ENCODE data around the gene ZNF593. TPM values are rescaled to one million over a fixed set of nuclear protein-coding genes. Genes with fewer than 3 reads are reported as not detected.

Gene ZNF593
- total RNA-seq, 1 donor from 2014 or later, result 18.0 TPM

DNA sequence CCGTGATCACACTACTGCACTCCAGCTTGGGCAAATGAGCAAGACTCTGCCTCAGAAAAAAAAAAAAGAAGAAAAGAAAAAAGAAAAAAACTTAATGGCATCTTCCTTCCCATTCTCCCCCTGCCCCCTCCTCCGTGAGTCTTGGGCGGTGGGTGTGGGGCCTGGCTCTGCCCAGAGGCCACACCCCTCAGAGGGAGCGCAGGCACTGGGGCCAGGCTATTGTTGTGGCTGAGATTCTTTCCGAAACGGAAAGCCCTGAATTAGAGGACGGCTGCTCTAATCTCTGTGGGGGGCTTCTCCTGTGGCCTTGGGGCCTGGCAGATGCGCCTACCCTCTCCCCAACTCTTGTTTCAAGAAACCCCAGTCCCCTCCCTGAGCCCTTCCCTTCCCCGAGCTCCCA is 15.0 kb upstream of the ZNF593 start:
- no peaks in the 10 kb centered on the region for H3K9me3 ChIP-seq
- peak overlapping the region; percentile 3 for H3K4me3 ChIP-seq
- peaks cover 32% of the 10 kb centered on the region for H3K27me3 ChIP-seq (ENCODE audit: low read depth)
- intact Hi-C loops (cut with DNase I), result no loop called here
- no peak for DNase-seq
- no peaks in the 10 kb centered on the region for H3K36me3 ChIP-seq
- peaks cover 22% of the 10 kb centered on the region for H3K4me1 ChIP-seq
- no peak overlapping the region for H3K27ac ChIP-seq
- TF ChIP-seq, protein P1, sequence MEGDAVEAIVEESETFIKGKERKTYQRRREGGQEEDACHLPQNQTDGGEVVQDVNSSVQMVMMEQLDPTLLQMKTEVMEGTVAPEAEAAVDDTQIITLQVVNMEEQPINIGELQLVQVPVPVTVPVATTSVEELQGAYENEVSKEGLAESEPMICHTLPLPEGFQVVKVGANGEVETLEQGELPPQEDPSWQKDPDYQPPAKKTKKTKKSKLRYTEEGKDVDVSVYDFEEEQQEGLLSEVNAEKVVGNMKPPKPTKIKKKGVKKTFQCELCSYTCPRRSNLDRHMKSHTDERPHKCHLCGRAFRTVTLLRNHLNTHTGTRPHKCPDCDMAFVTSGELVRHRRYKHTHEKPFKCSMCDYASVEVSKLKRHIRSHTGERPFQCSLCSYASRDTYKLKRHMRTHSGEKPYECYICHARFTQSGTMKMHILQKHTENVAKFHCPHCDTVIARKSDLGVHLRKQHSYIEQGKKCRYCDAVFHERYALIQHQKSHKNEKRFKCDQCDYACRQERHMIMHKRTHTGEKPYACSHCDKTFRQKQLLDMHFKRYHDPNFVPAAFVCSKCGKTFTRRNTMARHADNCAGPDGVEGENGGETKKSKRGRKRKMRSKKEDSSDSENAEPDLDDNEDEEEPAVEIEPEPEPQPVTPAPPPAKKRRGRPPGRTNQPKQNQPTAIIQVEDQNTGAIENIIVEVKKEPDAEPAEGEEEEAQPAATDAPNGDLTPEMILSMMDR (IDR thresholded peaks at IDR 0.05), result no peak
- peak in 1 of 2 donors; percentile 20 for ATAC-seq

DNA sequence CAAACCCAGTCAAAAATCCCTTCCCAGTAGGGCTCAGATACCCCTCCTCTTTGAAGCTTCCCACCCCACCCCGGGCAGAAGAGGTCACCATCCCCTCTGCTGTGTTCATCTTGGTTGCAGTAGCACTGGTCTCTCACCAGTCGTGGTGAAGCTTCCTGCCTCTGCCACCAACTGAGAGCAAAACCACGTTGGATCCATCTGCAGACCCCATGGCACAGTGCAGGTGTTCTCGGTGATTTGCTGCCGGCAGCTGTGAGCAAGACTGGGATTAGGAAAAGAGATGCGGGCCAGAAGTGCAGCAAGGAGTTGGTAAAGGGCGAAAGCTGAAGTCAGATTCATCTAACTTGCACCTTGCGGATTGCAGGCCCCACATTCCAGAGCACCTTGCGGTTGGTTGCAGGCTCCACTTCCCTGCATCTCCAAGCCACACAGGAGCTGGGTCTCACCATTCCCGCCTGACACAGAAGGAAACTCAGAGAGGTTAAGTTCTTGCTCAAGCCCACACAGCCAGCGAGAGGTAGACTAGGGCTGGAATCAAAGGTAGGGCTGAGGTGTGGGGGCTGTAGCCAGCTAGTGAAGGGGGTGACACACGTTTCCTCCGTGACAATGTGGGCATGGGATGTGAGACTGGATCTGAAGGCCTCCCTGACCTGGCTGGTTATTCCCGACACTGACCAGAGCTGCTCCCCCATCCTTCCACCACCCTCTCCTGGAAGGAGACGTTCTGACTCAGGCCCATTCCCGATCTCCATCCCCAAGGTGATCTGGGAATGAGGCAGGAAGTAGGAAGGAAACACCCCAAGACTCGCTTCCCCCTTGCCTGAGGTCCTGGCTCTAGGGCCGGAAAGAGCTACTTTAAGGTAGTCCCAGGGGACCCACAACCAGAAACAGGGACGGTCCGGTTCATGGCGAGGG is 14.1 kb upstream of the ZNF593 start:
- DNase-seq (no peak), ATAC-seq (peak; percentile 21 to 34)
- Histone ChIP-seq H3K27me3 (ENCODE audit: low read depth) (peaks cover 34% of the 10 kb centered on the region), H3K4me3 (peak overlapping the region; percentile 32), H3K4me1 (peaks cover 22% of the 10 kb centered on the region), H3K36me3 (no peaks in the 10 kb centered on the region), H3K9me3 (no peaks in the 10 kb centered on the region), H3K27ac (peak overlapping the region; percentile 27)
- TF ChIP-seq, protein P1 (IDR thresholded peaks at IDR 0.05), result no peak
- intact Hi-C loops (cut with DNase I), result no loop called here

DNA sequence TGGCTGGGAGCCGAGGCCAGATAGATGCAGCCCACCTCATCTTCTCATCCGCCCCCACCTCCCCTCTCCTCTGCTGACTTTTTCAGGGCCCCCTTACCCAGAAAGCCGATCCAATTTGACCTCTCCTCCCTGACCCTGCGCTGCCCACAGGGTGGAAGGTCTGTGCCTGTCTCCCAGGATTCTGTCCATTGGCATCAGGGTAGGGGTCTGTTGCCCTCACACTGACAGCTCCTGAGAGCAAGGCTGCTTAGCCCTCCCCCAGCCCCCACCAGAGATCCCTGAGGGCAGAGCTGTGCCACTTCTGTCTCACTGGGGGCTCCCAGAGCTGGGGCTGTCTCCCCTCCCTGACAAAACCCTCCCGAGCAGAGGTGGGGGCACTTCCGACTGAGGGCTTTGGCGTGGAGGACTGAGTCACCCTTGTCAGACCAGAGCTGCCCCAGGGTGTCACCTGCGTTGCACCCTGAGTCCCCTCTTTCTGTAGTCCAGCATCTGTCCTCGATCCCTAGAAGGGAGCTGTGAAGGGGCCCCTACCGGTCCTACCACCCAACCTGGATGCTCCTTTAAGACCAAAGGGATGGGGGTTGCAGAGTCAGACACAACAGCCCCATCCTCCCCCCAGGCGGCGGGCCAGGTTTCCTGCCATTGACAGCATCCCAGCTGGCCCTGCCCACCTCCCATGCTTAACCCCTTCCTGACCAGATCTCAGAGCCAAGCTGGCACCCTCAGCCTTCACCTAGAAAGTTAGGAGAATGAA is 13.2 kb upstream of the ZNF593 start:
- intact Hi-C loops (cut with DNase I), result no loop called here
- DNase-seq (no peak), ATAC-seq (no peak)
- H3K4me3 ChIP-seq, result peak overlapping the region; percentile 32
- H3K4me1 ChIP-seq, result peaks cover 28% of the 10 kb centered on the region
- H3K36me3 ChIP-seq, result no peaks in the 10 kb centered on the region
- peak overlapping the region; percentile 27 for H3K27ac ChIP-seq
- peaks cover 42% of the 10 kb centered on the region for H3K27me3 ChIP-seq (ENCODE audit: low read depth)
- TF ChIP-seq, protein P1 (IDR thresholded peaks at IDR 0.05), result no peak
- H3K9me3 ChIP-seq, result no peaks in the 10 kb centered on the region

DNA sequence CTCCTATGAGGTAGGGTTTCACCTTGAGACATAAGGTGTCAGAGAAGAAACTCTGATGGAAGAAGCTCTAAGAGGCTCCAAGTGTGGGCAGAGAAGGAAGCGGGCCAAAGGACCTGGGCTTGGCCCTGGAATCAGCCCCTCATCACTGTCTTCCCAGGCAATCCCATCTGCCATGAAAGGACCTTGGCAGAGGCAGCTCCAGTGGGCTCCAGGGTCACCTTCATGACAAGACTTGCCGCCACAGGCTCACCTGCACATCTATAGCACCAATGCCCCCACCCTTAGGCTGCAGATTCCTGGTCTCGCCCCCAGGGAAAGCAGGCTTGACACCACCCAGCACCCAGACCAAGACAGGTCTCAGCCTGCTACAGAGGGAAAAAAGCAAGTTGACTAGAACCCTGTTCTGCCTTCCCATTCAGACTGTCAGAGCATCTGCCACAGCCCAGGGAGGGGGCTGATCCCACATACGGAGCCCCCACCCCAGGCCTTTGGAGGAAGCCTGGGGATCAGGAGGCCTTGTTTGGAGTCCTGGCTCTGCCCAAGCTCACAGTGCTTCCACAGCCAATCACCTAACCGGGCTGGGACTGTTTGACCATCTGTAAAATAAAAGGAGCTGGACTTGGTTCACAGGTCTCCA is 11.3 kb upstream of the ZNF593 start:
- Histone ChIP-seq H3K27ac (no peak overlapping the region), H3K4me3 (peak overlapping the region; percentile 62), H3K4me1 (peaks cover 37% of the 10 kb centered on the region), H3K36me3 (no peaks in the 10 kb centered on the region), H3K9me3 (no peaks in the 10 kb centered on the region), H3K27me3 (ENCODE audit: low read depth) (peaks cover 43% of the 10 kb centered on the region)
- no peak for DNase-seq
- TF ChIP-seq, protein P1 (IDR thresholded peaks at IDR 0.05), result no peak
- ATAC-seq, result no peak
- intact Hi-C loops (cut with DNase I), result no loop called here
